DOHH2 (cell line): Measurements from ENCODE around the gene ECD.

Experiments
- H3F3A ChIP-seq: fragments of 200-600 bp; sonication (generic), shearing (Covaris generic); 2 replicates; pipeline ENCODE4 v1.6.0; 2016; ENCODE audit warnings: antibody characterized with exemption, mild to moderate bottlenecking; ENCODE audit not compliant: control insufficient read depth, insufficient read depth
- H3K27ac ChIP-seq: fragments of 200-600 bp; sonication (generic); 2 replicates; pipeline ENCODE4 v1.5.1; 2014; ENCODE audit warnings: low read depth, mild to moderate bottlenecking, low read length, moderate library complexity
- H3K27me3 ChIP-seq: fragments of 200-600 bp; sonication (generic); 2 replicates; pipeline ENCODE4 v1.6.1; 2014; ENCODE audit warnings: mild to moderate bottlenecking, low read length, mixed read lengths; ENCODE audit not compliant: control insufficient read depth
- H3K36me3 ChIP-seq: fragments of 200-600 bp; sonication (generic); 2 replicates; pipeline ENCODE4 v1.6.1; 2014; ENCODE audit warnings: mild to moderate bottlenecking, low read length, moderate library complexity, mixed read lengths; ENCODE audit not compliant: control insufficient read depth
- H3K4me1 ChIP-seq: fragments of 200-600 bp; sonication (generic); 2 replicates; pipeline ENCODE4 v1.6.1; 2014; ENCODE audit warnings: mild to moderate bottlenecking, low read length, mixed read lengths; ENCODE audit not compliant: control insufficient read depth
- H3K4me2 ChIP-seq: fragments of 200-600 bp; sonication (generic); 2 replicates; pipeline ENCODE4 v1.6.0; 2014; ENCODE audit warnings: mild to moderate bottlenecking, low read length, moderate library complexity
- H3K4me3 ChIP-seq: fragments of 200-600 bp; sonication (generic); 2 replicates; pipeline ENCODE4 v1.5.1; 2014; ENCODE audit warnings: mild to moderate bottlenecking, low read length, mixed read lengths
- H3K79me2 ChIP-seq: fragments of 200-600 bp; sonication (generic); 2 replicates; pipeline ENCODE4 v1.6.1; 2014; ENCODE audit warnings: mild to moderate bottlenecking, low read length, mixed read lengths; ENCODE audit not compliant: control insufficient read depth
- H3K9me2 ChIP-seq: fragments of 200-600 bp; sonication (generic); replicated peaks from 2 replicates; pipeline ENCODE4 v1.6.1; 2014; ENCODE audit warnings: mild to moderate bottlenecking, low read length, mixed read lengths; ENCODE audit not compliant: control insufficient read depth
- H3K9me3 ChIP-seq: fragments of 200-600 bp; sonication (generic); 2 replicates; pipeline ENCODE4 v1.6.1; 2014; ENCODE audit warnings: antibody characterized with exemption, low read length, mixed read lengths; ENCODE audit not compliant: control insufficient read depth, insufficient read depth
- H4K20me1 ChIP-seq: fragments of 200-600 bp; sonication (generic); 2 replicates; pipeline ENCODE4 v1.6.0; 2014; ENCODE audit warnings: low read depth, mild to moderate bottlenecking, antibody characterized with exemption, low read length, moderate library complexity; ENCODE audit not compliant: control insufficient read depth, insufficient read depth
- CTCF ChIP-seq: fragments of 200-600 bp; sonication (generic); IDR thresholded peaks from one replicate; pipeline ENCODE4 v1.5.1; 2014; ENCODE audit warnings: antibody characterized with exemption, mild to moderate bottlenecking, low read depth, low read length; ENCODE audit not compliant: poor library complexity, severe bottlenecking
- EZH2phosphoT487 ChIP-seq: fragments of 200-600 bp; sonication (generic); IDR thresholded peaks from 2 replicates; pipeline ENCODE4 v1.6.1; 2017; ENCODE audit warnings: borderline replicate concordance, mild to moderate bottlenecking, antibody characterized with exemption, low read length, moderate library complexity, mixed read lengths

Gene ECD

GRCh38 chr10:73161662-73162061 is 6.1 kb downstream of the ECD start:
- H3K4me1 ChIP-seq: peaks cover 9% of the 10 kb centered on the region
- no peak for TF ChIP-seq CTCF
- H3K9me3 ChIP-seq: no peaks in the 10 kb centered on the region
- H3K36me3 ChIP-seq: peaks cover 48% of the 10 kb centered on the region
- peaks cover 67% of the 10 kb centered on the region for H3K79me2 ChIP-seq
- H3K9me2 ChIP-seq: no peaks in the 10 kb centered on the region
- no peak overlapping the region for H3K27ac ChIP-seq
- H3K27me3 ChIP-seq: no peaks in the 10 kb centered on the region
- peaks cover 2% of the 10 kb centered on the region; the same call in 1 of the 2 replicates for H3F3A ChIP-seq
- H4K20me1 ChIP-seq: 0 out of 2 replicates have a peak, but pooled peaks cover 3% of the 10 kb centered on the region
- no peak overlapping the region for H3K4me3 ChIP-seq
- H3K4me2 ChIP-seq: no peak overlapping the region

GRCh38 chr10:73161079-73161478 is 6.7 kb downstream of the ECD start:
- Histone ChIP-seq H3K27ac (no peak overlapping the region), H3K79me2 (peaks cover 61% of the 10 kb centered on the region), H3K4me3 (no peak overlapping the region), H3K36me3 (peaks cover 50% of the 10 kb centered on the region), H4K20me1 (0 out of 2 replicates have a peak, but pooled peaks cover 3% of the 10 kb centered on the region), H3K4me1 (peaks cover 3% of the 10 kb centered on the region), H3K9me3 (no peaks in the 10 kb centered on the region), H3F3A (peaks cover 2% of the 10 kb centered on the region; the same call in 1 of the 2 replicates), H3K4me2 (no peak overlapping the region), H3K27me3 (no peaks in the 10 kb centered on the region), H3K9me2 (no peaks in the 10 kb centered on the region)
- TF ChIP-seq CTCF (no peak), EZH2phosphoT487 (no peak)

- H3K9me2 ChIP-seq: no peaks in the 10 kb centered on the region
- peaks cover 54% of the 10 kb centered on the region for H3K36me3 ChIP-seq
- H3F3A ChIP-seq: peaks cover 2% of the 10 kb centered on the region; the same call in 1 of the 2 replicates
- no peaks in the 10 kb centered on the region for H3K27me3 ChIP-seq
- H3K79me2 ChIP-seq: peaks cover 45% of the 10 kb centered on the region
- no peak overlapping the region for H3K27ac ChIP-seq
- H3K4me1 ChIP-seq: no peaks in the 10 kb centered on the region
- TF ChIP-seq EZH2phosphoT487 (no peak), CTCF (peak; percentile 68)
- no peaks in the 10 kb centered on the region for H3K9me3 ChIP-seq
- H3K4me3 ChIP-seq: no peak overlapping the region
- 0 out of 2 replicates have a peak, but pooled peaks cover 3% of the 10 kb centered on the region for H4K20me1 ChIP-seq
- H3K4me2 ChIP-seq: no peak overlapping the region
Measured at GRCh38 chr10:73159038-73159648, 8.7 kb downstream of the ECD start.
